HepG2 (cell line): Measurements from ENCODE around the gene YAP1. TPM values are rescaled to one million over a fixed set of nuclear protein-coding genes. Genes with fewer than 3 reads are reported as not detected.

ENCODE experiments used
- ATAC-seq: fragments of 200-7000 bp; cut with Tn5 transposase; 3 replicates; pipeline ENCODE4 v1.9.1; 2020; ENCODE audit warnings: mild to moderate bottlenecking, moderate library complexity
- BruUV-seq: library from RNA; stranded (reverse); fragments of 400-500 nt; replicated peaks from 2 replicates; lab custom pipeline; 2021; lab: Mats Ljungman, UMichigan
- CTCF ChIA-PET: fragments of 300-600 bp; formaldehyde crosslinking; extraction: SDS; loops from one replicate; lab custom pipeline; 2021; ENCODE audit warnings: low total read pairs, inconsistent platforms, low intra/inter-chr PET ratio; lab: Yijun Ruan, JAX
- POLR2A ChIA-PET: fragments of 350-600 bp; sonication (Branson Sonifier 250); formaldehyde crosslinking; loops from one replicate; lab custom pipeline; 2020; ENCODE audit warnings: antibody characterized with exemption, inconsistent platforms; lab: Yijun Ruan, JAX
- DNase-seq: peaks from one replicate; pipeline ENCODE4 v3.0.0-alpha.2; 2015; ENCODE audit warnings: low spot score
- FAIRE-seq: peaks from 3 replicates; lab custom pipeline; 2011; peaks lifted over from hg19 to GRCh38; lab: Jason Lieb, UNC
- H2AFZ ChIP-seq: one replicate; pipeline ENCODE4 v1.6.1; 2011; ENCODE audit warnings: low read length, inconsistent platforms
- H3K27ac ChIP-seq: fragments of 300-600 bp; 3 replicates; pipeline ENCODE4 v1.8.0; 2011; ENCODE audit warnings: mixed run types, mild to moderate bottlenecking, mixed read lengths, low read length, inconsistent platforms; ENCODE audit not compliant: insufficient read depth; ENCODE audit errors: extremely low read length
- H3K27me3 ChIP-seq, 2 experiments: fragments of 200-600 bp in 1 of 2; 2 replicates in 1 of 2; 3 replicates in 1 of 2; pipeline versions ENCODE4 v1.6.0 to v1.8.0; 2011; ENCODE audit warnings: low read length in 2 of 2, mild to moderate bottlenecking in 2 of 2, moderate library complexity in 2 of 2, inconsistent platforms in 1 of 2; ENCODE audit not compliant: insufficient read depth in 2 of 2, control insufficient read depth in 1 of 2
- H3K36me3 ChIP-seq, 2 experiments: fragments of 200-600 bp in 1 of 2; replicated peaks in 1 of 2; 2 replicates in 1 of 2; 3 replicates in 1 of 2; pipeline versions ENCODE4 v1.5.1 to v1.8.0; 2011; ENCODE audit warnings: low read length in 2 of 2, inconsistent platforms in 1 of 2; ENCODE audit not compliant: insufficient read depth in 2 of 2, control insufficient read depth in 1 of 2
- H3K4me1 ChIP-seq: 2 replicates; pipeline ENCODE4 v1.5.1; 2012; ENCODE audit warnings: low read length, inconsistent platforms; ENCODE audit not compliant: insufficient read depth
- H3K4me2 ChIP-seq: 2 replicates; pipeline ENCODE4 v1.6.0; 2011; ENCODE audit warnings: low read depth, low read length, inconsistent platforms
- H3K4me3 ChIP-seq, 3 experiments: fragments of 200-600 bp in 1 of 3; sonication (generic), shearing (Covaris generic) in 1 of 3; replicated peaks in 1 of 3; 2 replicates each; pipeline ENCODE4 v1.5.1; 2011 to 2016; ENCODE audit warnings: low read length in 3 of 3, inconsistent platforms in 2 of 3, low read depth in 2 of 3, mild to moderate bottlenecking in 2 of 3, control low read depth in 1 of 3, mixed read lengths in 1 of 3; ENCODE audit not compliant: insufficient read depth in 1 of 3
- H3K79me2 ChIP-seq: one replicate; pipeline ENCODE4 v1.6.1; 2011; ENCODE audit warnings: low read length, inconsistent platforms; ENCODE audit not compliant: insufficient read depth
- H3K9ac ChIP-seq: 2 replicates; pipeline ENCODE4 v1.6.0; 2011; ENCODE audit warnings: mild to moderate bottlenecking, low read depth, low read length, inconsistent platforms; ENCODE audit not compliant: insufficient read depth
- H3K9me3 ChIP-seq: 2 replicates; pipeline ENCODE4 v1.5.1; 2012; ENCODE audit warnings: mild to moderate bottlenecking, low read length
- H4K20me1 ChIP-seq: 2 replicates; pipeline ENCODE4 v1.6.0; 2011; ENCODE audit warnings: inconsistent platforms, mild to moderate bottlenecking, low read length, moderate library complexity; ENCODE audit not compliant: insufficient read depth
- MEF2D ChIP-seq: sonication (generic); formaldehyde crosslinking; IDR thresholded peaks from 2 replicates; pipeline ENCODE4 v1.5.1; 2020; ENCODE audit warnings: mild to moderate bottlenecking, missing genetic modification reagents
- ONECUT2 ChIP-seq: sonication (generic); formaldehyde crosslinking; IDR thresholded peaks from 2 replicates; pipeline ENCODE4 v1.4.0; 2020; ENCODE audit warnings: missing genetic modification reagents
- SALL2 ChIP-seq: sonication (generic); formaldehyde crosslinking; IDR thresholded peaks from 2 replicates; pipeline ENCODE4 v1.8.1; 2023; ENCODE audit warnings: mild to moderate bottlenecking, missing genetic modification reagents, inconsistent platforms
- SRF ChIP-seq: IDR thresholded peaks from 2 replicates; pipeline ENCODE4 v1.6.1; 2011; ENCODE audit warnings: mild to moderate bottlenecking, low read depth, low read length, moderate library complexity
- ZBTB1 ChIP-seq: sonication (generic); formaldehyde crosslinking; IDR thresholded peaks from 2 replicates; pipeline ENCODE4 v1.4.0; 2020; ENCODE audit warnings: missing genetic modification reagents, borderline replicate concordance
- ZNF563 ChIP-seq: sonication (generic); formaldehyde crosslinking; IDR thresholded peaks from 2 replicates; pipeline ENCODE4 v1.8.0; 2022; ENCODE audit warnings: mild to moderate bottlenecking, moderate library complexity, missing genetic modification reagents
- WGBS: methylation state at CpG from one replicate; pipeline ENCODE4 v1.1.6; 2017; ENCODE audit warnings: low lambda C conversion rate; 5-methylcytosine and 5-hydroxymethylcytosine counted together
- in situ Hi-C: cut with HindIII; loops from 2 replicates; pipeline ENCODE4 v1.10.0; 2017; ENCODE audit warnings: low pct_unique_long_range_greater_than_20kb; ENCODE audit not compliant: extremely low pct_ligation_motif_present
- intact Hi-C: fragments of 100-400 bp; cut with micrococcal nuclease; formaldehyde crosslinking; loops from one replicate; pipeline ENCODE4 v1.10.0; 2022; ENCODE audit not compliant: unreplicated experiment
- polyA plus RNA-seq, 8 experiments: library from polyadenylated mRNA; depleted of rRNA in 3 of 8; stranded (reverse) in 7 of 8; unstranded in 1 of 8; fragments of >200 nt; fragmentation: Illumina TruSeq in 4 of 8; extraction: Trizol in 4 of 8; gene quantifications; 2 replicates each; pipeline versions ENCODE4 v1.2.1 to v1.2.3, GENCODE V29; 2011 to 2016; ENCODE audit warnings: low read depth in 4 of 8, missing spikeins in 1 of 8, mixed read lengths in 1 of 8; ENCODE audit not compliant: insufficient read depth in 1 of 8
- total RNA-seq, 5 experiments: library from RNA; depleted of rRNA; stranded (reverse); fragments of >200 nt; fragmentation: Illumina TruSeq; extraction: Trizol; gene quantifications; 2 replicates each; pipeline ENCODE4 v1.2.3, GENCODE V29; 2016; ENCODE audit warnings: low read depth in 1 of 5
- TF ChIP-seq, protein P1 (sequence below): sonication (generic); formaldehyde crosslinking; IDR thresholded peaks from 2 replicates; pipeline ENCODE4 v1.4.0; 2020; ENCODE audit warnings: mild to moderate bottlenecking, missing genetic modification reagents

Gene YAP1
- total and polyA plus RNA-seq, 2 of the 13 experiments (the other 11 are each of a cell fraction or from before 2014, with no cell fraction given), result 59.5 to 91.0 TPM

DNA sequence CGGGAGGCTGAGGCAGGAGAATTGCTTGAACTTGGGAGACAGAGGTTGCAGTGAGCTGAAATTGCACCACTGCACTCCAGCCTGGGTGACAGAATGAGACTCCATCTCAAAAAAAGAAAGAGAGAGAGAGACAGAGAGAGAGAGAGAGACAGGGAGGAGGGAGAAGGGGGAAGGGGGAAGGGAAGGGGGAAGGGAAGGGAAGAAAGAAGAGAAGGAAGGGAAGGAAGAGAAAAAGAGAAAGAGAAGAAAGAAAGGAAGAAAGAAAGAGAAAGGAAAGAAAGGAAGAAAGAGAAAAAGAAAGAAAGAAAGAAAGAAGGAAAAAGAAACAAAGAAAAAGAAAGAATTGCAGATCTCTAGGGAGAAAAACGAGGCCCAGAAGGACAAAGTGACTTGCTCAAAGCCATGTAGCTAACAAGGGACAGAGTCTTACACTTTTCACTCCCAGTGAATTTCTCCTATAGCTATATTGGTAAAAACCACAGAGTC lies 133.2 kb downstream of the YAP1 start:
- no peak for TF ChIP-seq ZBTB1 (CRISPR knock-in tag)
- TF ChIP-seq SALL2 (CRISPR knock-in tag), result no peak
- TF ChIP-seq ONECUT2 (CRISPR knock-in tag), result no peak
- no peak for TF ChIP-seq MEF2D (CRISPR knock-in tag)
- no peak for TF ChIP-seq ZNF563 (CRISPR knock-in tag)
- TF ChIP-seq, protein P1, sequence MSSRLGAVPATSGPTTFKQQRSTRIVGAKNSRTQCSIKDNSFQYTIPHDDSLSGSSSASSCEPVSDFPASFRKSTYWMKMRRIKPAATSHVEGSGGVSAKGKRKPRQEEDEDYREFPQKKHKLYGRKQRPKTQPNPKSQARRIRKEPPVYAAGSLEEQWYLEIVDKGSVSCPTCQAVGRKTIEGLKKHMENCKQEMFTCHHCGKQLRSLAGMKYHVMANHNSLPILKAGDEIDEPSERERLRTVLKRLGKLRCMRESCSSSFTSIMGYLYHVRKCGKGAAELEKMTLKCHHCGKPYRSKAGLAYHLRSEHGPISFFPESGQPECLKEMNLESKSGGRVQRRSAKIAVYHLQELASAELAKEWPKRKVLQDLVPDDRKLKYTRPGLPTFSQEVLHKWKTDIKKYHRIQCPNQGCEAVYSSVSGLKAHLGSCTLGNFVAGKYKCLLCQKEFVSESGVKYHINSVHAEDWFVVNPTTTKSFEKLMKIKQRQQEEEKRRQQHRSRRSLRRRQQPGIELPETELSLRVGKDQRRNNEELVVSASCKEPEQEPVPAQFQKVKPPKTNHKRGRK, result peak; percentile 97
- no peak for TF ChIP-seq SRF
- TF ChIP-seq, all 625 proteins: peak for 1
- BruUV-seq, result no TSS peak
- Histone ChIP-seq H4K20me1 (no peaks in the 10 kb centered on the region), H3K4me3 (no peak overlapping the region), H3K9ac (no peak overlapping the region), H3K27ac (peak overlapping the region; percentile 39), H3K4me2 (no peak overlapping the region), H3K79me2 (no peaks in the 10 kb centered on the region), H3K27me3 (no peaks in the 10 kb centered on the region), H3K9me3 (no peaks in the 10 kb centered on the region), H3K4me1 (peaks cover 58% of the 10 kb centered on the region), H3K36me3 (no peaks in the 10 kb centered on the region), H2AFZ (peak overlapping the region; percentile 77)
- in situ Hi-C loops (no loop called here), intact Hi-C loops (no loop called here)
- FAIRE-seq (no peak), ATAC-seq (no peak), DNase-seq (no peak)
- 76% methylated on average over 2 of the region's 2 CpGs for WGBS
- ChIA-PET CTCF (no interaction called here), POLR2A (interaction anchor here (1.6 kb wide), 1 partner anchor 22 kb away, joined by 6 read pairs; no protein-coding TSS in a partner anchor)
